CD4-positive, CD25-positive, alpha-beta regulatory T cell (primary cell): ENCODE results near the gene GJD4. TPM values are rescaled to one million over a fixed set of nuclear protein-coding genes. Genes with fewer than 3 reads are reported as not detected.

Experiments used
- ATAC-seq, 2 donors: fragments of 150-1000 bp; cut with Tn5 transposase; one replicate each; pipeline ENCODE4 v1.10.0; 2021; ENCODE audit warnings: low read depth in 2 of 2, moderate number of reproducible peaks in 2 of 2, moderate library complexity in 1 of 2
- DNase-seq, 3 donors: peaks; one replicate each; pipeline versions ENCODE4 v3.0.0 to v3.0.0-alpha.2; 2012 to 2022; ENCODE audit warnings: mixed read lengths in 1 of 3
- H3K27ac ChIP-seq: one replicate; pipeline ENCODE4 v1.7.0; 2013; ENCODE audit warnings: mild to moderate bottlenecking, low read length; ENCODE audit not compliant: insufficient read depth, poor library complexity, severe bottlenecking
- H3K27me3 ChIP-seq: one replicate; pipeline ENCODE4 v1.7.0; 2013; ENCODE audit warnings: low read length; ENCODE audit not compliant: control insufficient read depth, insufficient read depth
- H3K36me3 ChIP-seq: one replicate; pipeline ENCODE4 v1.7.0; 2013; ENCODE audit warnings: mild to moderate bottlenecking, low read length, moderate library complexity; ENCODE audit not compliant: control insufficient read depth, insufficient read depth
- H3K4me1 ChIP-seq: 2 replicates; pipeline ENCODE4 v1.7.0; 2013; ENCODE audit warnings: mild to moderate bottlenecking, low read length; ENCODE audit not compliant: insufficient read depth, control insufficient read depth, poor library complexity, severe bottlenecking
- H3K4me3 ChIP-seq: one replicate; pipeline ENCODE4 v1.7.0; 2013; ENCODE audit warnings: low read depth, mild to moderate bottlenecking, low read length, moderate library complexity
- H3K9me3 ChIP-seq, 2 experiments: 1 replicate in 1 of 2; 2 replicates in 1 of 2; pipeline ENCODE4 v1.7.0; 2013; ENCODE audit warnings: low read length in 2 of 2, mild to moderate bottlenecking in 1 of 2, moderate library complexity in 1 of 2; ENCODE audit not compliant: control insufficient read depth in 2 of 2
- H3K27ac Mint-ChIP-seq, 3 donors: one replicate each; pipeline ENCODE4 v1.8.0; 2020 to 2022; ENCODE audit warnings: mild to moderate bottlenecking in 3 of 3, mixed read lengths in 3 of 3, moderate library complexity in 2 of 3
- H3K27me3 Mint-ChIP-seq: one replicate; pipeline ENCODE4 v1.8.0; 2022; ENCODE audit warnings: mild to moderate bottlenecking, mixed read lengths
- H3K36me3 Mint-ChIP-seq: one replicate; pipeline ENCODE4 v1.8.0; 2020; ENCODE audit warnings: mixed read lengths
- H3K4me1 Mint-ChIP-seq, 4 donors: one replicate each; pipeline ENCODE4 v1.8.0; 2020 to 2022; ENCODE audit warnings: mixed read lengths in 4 of 4, mild to moderate bottlenecking in 1 of 4
- H3K4me3 Mint-ChIP-seq, 4 donors: one replicate each; pipeline ENCODE4 v1.8.0; 2020 to 2022; ENCODE audit warnings: mild to moderate bottlenecking in 4 of 4, mixed read lengths in 4 of 4, moderate library complexity in 3 of 4
- H3K9me3 Mint-ChIP-seq, 7 donors: one replicate each; pipeline ENCODE4 v1.8.0; 2020 to 2022; ENCODE audit warnings: mixed read lengths in 7 of 7, mild to moderate bottlenecking in 3 of 7, moderate library complexity in 2 of 7
- polyA plus RNA-seq, 4 donors: library from polyadenylated mRNA; unstranded; fragments of 300-500 nt; fragmentation: Illumina TruSeq; gene quantifications; one replicate each; pipeline ENCODE4 v1.2.3, GENCODE V29; 2021
- total RNA-seq: library from RNA; stranded (reverse); gene quantifications from one replicate; pipeline ENCODE4 v1.2.3, GENCODE V29; 2022

The GJD4 gene
- total and polyA plus RNA-seq, 5 donors from 2014 or later: not detected

DNA sequence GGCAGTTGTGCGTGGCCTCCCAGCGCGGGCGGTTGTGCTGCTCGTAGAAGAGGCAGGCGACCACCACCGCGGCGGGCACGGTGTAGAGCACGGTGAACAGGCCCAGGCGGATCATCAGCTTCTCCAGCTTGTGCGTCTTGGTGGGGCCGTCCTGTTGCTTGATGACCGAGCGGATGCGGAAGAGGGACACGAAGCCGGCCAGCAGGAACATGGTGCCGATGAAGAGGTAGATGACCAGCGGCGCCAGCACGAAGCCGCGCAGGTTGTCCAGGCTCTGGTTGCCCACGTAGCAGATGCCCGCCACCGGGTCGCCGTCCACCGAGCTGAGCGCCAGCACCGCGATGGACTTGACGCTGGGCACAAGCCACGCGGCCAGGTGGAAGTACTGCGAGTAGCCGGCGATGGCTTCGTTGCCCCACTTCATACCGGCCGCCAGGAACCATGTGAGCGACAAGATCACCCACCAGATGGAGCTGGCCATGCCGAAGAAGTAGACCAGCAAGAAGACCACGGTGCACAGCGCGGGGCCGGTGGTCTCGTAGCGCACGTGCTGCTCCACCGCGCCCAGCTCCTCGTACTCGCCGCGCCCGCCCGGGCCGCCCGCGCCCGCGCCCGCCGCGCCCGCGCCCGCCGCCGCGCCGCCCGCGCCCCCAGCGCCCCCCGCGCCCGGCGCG, 34.7 kb downstream of the GJD4 start:
- Mint-ChIP-seq H3K36me3 (no peaks in the 10 kb centered on the region), H3K9me3 (peaks cover 0 to 3% (median 0%) of the 10 kb centered on the region in 7 donors), H3K27me3 (peaks cover 60% of the 10 kb centered on the region), H3K27ac (no peak overlapping the region), H3K4me3 (peak overlapping the region; percentile 68 to 91 (median 80)), H3K4me1 (peaks cover 0 to 44% (median 10%) of the 10 kb centered on the region in 4 donors)
- DNase-seq (no peak), ATAC-seq (no peak)
- Histone ChIP-seq H3K27me3 (peaks cover 29% of the 10 kb centered on the region), H3K36me3 (no peaks in the 10 kb centered on the region), H3K27ac (no peak overlapping the region), H3K9me3 (no peaks in the 10 kb centered on the region), H3K4me3 (no peak overlapping the region), H3K4me1 (peaks cover 30% of the 10 kb centered on the region)

DNA sequence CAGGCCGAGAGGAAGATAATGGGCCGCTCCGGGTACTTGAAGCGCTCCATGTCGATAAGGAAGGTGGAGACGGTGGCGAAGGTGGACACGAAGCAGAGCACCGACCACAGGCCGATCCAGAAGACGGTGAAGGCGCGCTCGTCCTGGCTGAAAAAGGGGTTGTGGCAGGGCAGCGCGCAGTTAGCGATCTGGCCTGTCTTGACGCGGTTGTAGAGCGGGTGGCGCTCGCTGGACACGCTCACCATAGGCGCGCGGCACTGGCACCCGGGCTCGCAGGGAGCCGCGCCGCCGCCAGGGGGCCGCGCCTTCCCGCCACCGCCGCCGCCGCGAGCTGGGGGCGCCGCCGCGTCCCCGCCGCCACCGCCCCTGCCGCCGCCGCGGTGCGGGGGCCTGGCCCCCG, 35.3 kb downstream of the GJD4 start:
- Mint-ChIP-seq H3K4me1 (peaks cover 0 to 42% (median 10%) of the 10 kb centered on the region in 4 donors), H3K27ac (no peak overlapping the region), H3K27me3 (peaks cover 66% of the 10 kb centered on the region), H3K9me3 (peaks cover 0 to 3% (median 0%) of the 10 kb centered on the region in 7 donors), H3K36me3 (no peaks in the 10 kb centered on the region), H3K4me3 (peak overlapping the region; percentile 1 to 86 (median 84))
- DNase-seq (peak in 1 of 3 donors; percentile 43), ATAC-seq (peak; percentile 30 to 38)
- Histone ChIP-seq H3K4me3 (no peak overlapping the region), H3K27ac (no peak overlapping the region), H3K27me3 (peaks cover 31% of the 10 kb centered on the region), H3K4me1 (peaks cover 30% of the 10 kb centered on the region), H3K36me3 (no peaks in the 10 kb centered on the region), H3K9me3 (no peaks in the 10 kb centered on the region)

- no peak overlapping the region for H3K27ac ChIP-seq
- ATAC-seq (peak; percentile 36 to 38), DNase-seq (peak in 2 of 3 donors; percentile 20 to 70)
- H3K9me3 ChIP-seq: no peaks in the 10 kb centered on the region
- peaks cover 30% of the 10 kb centered on the region for H3K27me3 ChIP-seq
- Mint-ChIP-seq H3K4me3 (peak overlapping the region; percentile 69 to 86 (median 84)), H3K27ac (peak overlapping the region in 1 of 3 donors; percentile 46), H3K9me3 (peaks cover 0 to 3% (median 0%) of the 10 kb centered on the region in 7 donors), H3K36me3 (no peaks in the 10 kb centered on the region), H3K4me1 (peaks cover 0 to 38% (median 10%) of the 10 kb centered on the region in 4 donors), H3K27me3 (peaks cover 69% of the 10 kb centered on the region)
- H3K4me1 ChIP-seq: peaks cover 30% of the 10 kb centered on the region
- no peaks in the 10 kb centered on the region for H3K36me3 ChIP-seq
- H3K4me3 ChIP-seq: no peak overlapping the region
These were observed 36.0 kb downstream of the GJD4 start for GRCh38 chr10:35640951-35641675.

GRCh38 chr10:35641676-35642034, 36.5 kb downstream of the GJD4 start:
- Histone ChIP-seq H3K27me3 (peaks cover 24% of the 10 kb centered on the region), H3K36me3 (no peaks in the 10 kb centered on the region), H3K9me3 (no peaks in the 10 kb centered on the region), H3K4me1 (peaks cover 30% of the 10 kb centered on the region), H3K27ac (no peak overlapping the region), H3K4me3 (no peak overlapping the region)
- Mint-ChIP-seq H3K27me3 (peaks cover 68% of the 10 kb centered on the region), H3K4me1 (peaks cover 0 to 38% (median 10%) of the 10 kb centered on the region in 4 donors), H3K36me3 (no peaks in the 10 kb centered on the region), H3K27ac (no peak overlapping the region), H3K9me3 (peaks cover 0 to 5% (median 0%) of the 10 kb centered on the region in 7 donors), H3K4me3 (no peak overlapping the region)
- DNase-seq: no peak
- no peak for ATAC-seq

GRCh38 chr10:35642035-35642792, 37.1 kb downstream of the GJD4 start, which contains the start of gene FZD8:
Gene FZD8, minus strand, starts transcription at chr10:35642296. Its CDS starts 867 bp downstream, at chr10:35641429.
- H3K27ac Mint-ChIP-seq: peak within 1 kb of the TSS in 1 of 3 donors; percentile 46
- H3K36me3 ChIP-seq: no peaks in the 10 kb centered on the region
- peaks cover 64% of the 10 kb centered on the region for H3K27me3 Mint-ChIP-seq

GRCh38 chr10:35642793-35643114, 37.6 kb downstream of the GJD4 start:
- no peaks in the 10 kb centered on the region for H3K36me3 Mint-ChIP-seq
- peaks cover 0 to 4% (median 0%) of the 10 kb centered on the region in 7 donors for H3K9me3 Mint-ChIP-seq
- peaks cover 30% of the 10 kb centered on the region for H3K4me1 ChIP-seq
- H3K9me3 ChIP-seq: no peaks in the 10 kb centered on the region
- peaks cover 0 to 35% (median 10%) of the 10 kb centered on the region in 4 donors for H3K4me1 Mint-ChIP-seq
- H3K27ac Mint-ChIP-seq: no peak overlapping the region
- H3K4me3 ChIP-seq: peak overlapping the region; percentile 44
- H3K36me3 ChIP-seq: no peaks in the 10 kb centered on the region
- H3K4me3 Mint-ChIP-seq: peak overlapping the region; percentile 54 to 90 (median 84)
- H3K27me3 Mint-ChIP-seq: peaks cover 63% of the 10 kb centered on the region
- ATAC-seq (no peak), DNase-seq (no peak)
- H3K27me3 ChIP-seq: peaks cover 18% of the 10 kb centered on the region
- H3K27ac ChIP-seq: no peak overlapping the region

More at GRCh38 chr10:35642035-35642792, 37.1 kb downstream of the GJD4 start, which contains the start of gene FZD8:
- H3K4me1 ChIP-seq: peaks cover 30% of the 10 kb centered on the region
- DNase-seq: peak; percentile 23 to 77 (median 46)
- H3K9me3 Mint-ChIP-seq: peaks cover 0 to 5% (median 0%) of the 10 kb centered on the region in 7 donors
- H3K36me3 Mint-ChIP-seq: no peaks in the 10 kb centered on the region
- no peak within 1 kb of the TSS for H3K27ac ChIP-seq
- peak within 1 kb of the TSS; percentile 44 for H3K4me3 ChIP-seq
- no peaks in the 10 kb centered on the region for H3K9me3 ChIP-seq
- peak; percentile 62 to 72 for ATAC-seq
- H3K27me3 ChIP-seq: peaks cover 24% of the 10 kb centered on the region
- peak within 1 kb of the TSS; percentile 83 to 90 (median 87) for H3K4me3 Mint-ChIP-seq
- peaks cover 0 to 38% (median 10%) of the 10 kb centered on the region in 4 donors for H3K4me1 Mint-ChIP-seq
